ENCODE measurements around the gene PIMREG. TPM values are rescaled to one million over a fixed set of nuclear protein-coding genes. Genes with fewer than 3 reads are reported as not detected.

PIMREG gene
- total RNA-seq, 2 donors from 2014 or later = 4.3 to 26.0 TPM

GRCh38 chr17:6494239-6494941 is 50.1 kb downstream of the PIMREG start:
- TF ChIP-seq CTCF (IDR thresholded peaks at IDR 0.05) = no peak
- Histone ChIP-seq H3K4me1 (no peaks in the 10 kb centered on the region), H3K9ac (ENCODE audit: low read depth in 2 of 2, low read length in 2 of 2) (no peak overlapping the region), H3K9me3 (no peaks in the 10 kb centered on the region), H3K36me3 (no peaks in the 10 kb centered on the region), H3K4me3 (no peak overlapping the region), H3K27me3 (no peaks in the 10 kb centered on the region), H3K27ac (no peak overlapping the region)
- DNase-seq = peak; percentile 41
- intact Hi-C loops (cut with DNase I) = no loop called here

GRCh38 chr17:6495450-6496115 is 51.3 kb downstream of the PIMREG start:
- TF ChIP-seq CTCF (IDR thresholded peaks at IDR 0.05) = no peak
- H3K27me3 ChIP-seq = no peaks in the 10 kb centered on the region
- no peaks in the 10 kb centered on the region for H3K36me3 ChIP-seq
- no peak overlapping the region for H3K9ac ChIP-seq (ENCODE audit: low read depth in 2 of 2, low read length in 2 of 2)
- H3K4me3 ChIP-seq = no peak overlapping the region
- no peaks in the 10 kb centered on the region for H3K4me1 ChIP-seq
- H3K27ac ChIP-seq = no peak overlapping the region
- no peaks in the 10 kb centered on the region for H3K9me3 ChIP-seq
- DNase-seq = no peak
- intact Hi-C loops (cut with DNase I) = no loop called here

GRCh38 chr17:6496116-6496481 is 51.8 kb downstream of the PIMREG start:
- Histone ChIP-seq H3K4me3 (no peak overlapping the region), H3K27ac (no peak overlapping the region), H3K9ac (ENCODE audit: low read depth in 2 of 2, low read length in 2 of 2) (no peak overlapping the region), H3K9me3 (no peaks in the 10 kb centered on the region), H3K4me1 (no peaks in the 10 kb centered on the region), H3K36me3 (no peaks in the 10 kb centered on the region), H3K27me3 (no peaks in the 10 kb centered on the region)
- no peak for TF ChIP-seq CTCF (IDR thresholded peaks at IDR 0.05)
- no peak for DNase-seq
- intact Hi-C loops (cut with DNase I) = no loop called here

- H3K27me3 ChIP-seq = no peaks in the 10 kb centered on the region
- no peak overlapping the region for H3K4me3 ChIP-seq
- H3K27ac ChIP-seq = no peak overlapping the region
- no peak overlapping the region for H3K9ac ChIP-seq (ENCODE audit: low read depth in 2 of 2, low read length in 2 of 2)
- TF ChIP-seq CTCF (IDR thresholded peaks at IDR 0.05) = no peak
- DNase-seq = no peak
- intact Hi-C loops (cut with DNase I) = no loop called here
- no peaks in the 10 kb centered on the region for H3K4me1 ChIP-seq
- H3K9me3 ChIP-seq = no peaks in the 10 kb centered on the region
- no peaks in the 10 kb centered on the region for H3K36me3 ChIP-seq
Measured at GRCh38 chr17:6496640-6497441, 52.6 kb downstream of the PIMREG start.

- H3K4me1 ChIP-seq = no peaks in the 10 kb centered on the region
- H3K27ac ChIP-seq = no peak overlapping the region
- no peaks in the 10 kb centered on the region for H3K9me3 ChIP-seq
- H3K27me3 ChIP-seq = no peaks in the 10 kb centered on the region
- no peak for TF ChIP-seq CTCF (IDR thresholded peaks at IDR 0.05)
- no peak overlapping the region for H3K4me3 ChIP-seq
- no peaks in the 10 kb centered on the region for H3K36me3 ChIP-seq
- H3K9ac ChIP-seq (ENCODE audit: low read depth in 2 of 2, low read length in 2 of 2) = no peak overlapping the region
- intact Hi-C loops (cut with DNase I) = no loop called here
- DNase-seq = no peak
Measured at GRCh38 chr17:6497496-6498221, 53.4 kb downstream of the PIMREG start.
